HUES6 (cell line): ENCODE results near the gene TRIM10.
"Not testable (repeated sequence)": the region's sequence is repeated elsewhere in the genome, so short reads cannot be mapped to it uniquely, and the experiment has no call there.

Experiments
- H3K27ac ChIP-seq: 2 replicates; pipeline ENCODE4 v1.7.0; 2013; ENCODE audit warnings: low read depth, mild to moderate bottlenecking, low read length, inconsistent platforms
- H3K27me3 ChIP-seq: 2 replicates; pipeline ENCODE4 v1.6.1; 2013; ENCODE audit warnings: low read length; ENCODE audit not compliant: control insufficient read depth, insufficient read depth
- H3K36me3 ChIP-seq: 2 replicates; pipeline ENCODE4 v1.6.1; 2013; ENCODE audit warnings: low read length; ENCODE audit not compliant: control insufficient read depth, insufficient read depth
- H3K4me1 ChIP-seq: 2 replicates; pipeline ENCODE4 v1.6.1; 2013; ENCODE audit warnings: low read length; ENCODE audit not compliant: control insufficient read depth, insufficient read depth
- H3K4me3 ChIP-seq: 2 replicates; pipeline ENCODE4 v1.5.1; 2013; ENCODE audit warnings: low read depth, low read length
- H3K9ac ChIP-seq: one replicate; pipeline ENCODE4 v1.6.1; 2013; ENCODE audit warnings: mild to moderate bottlenecking, low read length
- H3K9me3 ChIP-seq: 2 replicates; pipeline ENCODE4 v1.6.1; 2013; ENCODE audit warnings: low read depth, low read length; ENCODE audit not compliant: control insufficient read depth, insufficient read depth

TRIM10 gene

DNA sequence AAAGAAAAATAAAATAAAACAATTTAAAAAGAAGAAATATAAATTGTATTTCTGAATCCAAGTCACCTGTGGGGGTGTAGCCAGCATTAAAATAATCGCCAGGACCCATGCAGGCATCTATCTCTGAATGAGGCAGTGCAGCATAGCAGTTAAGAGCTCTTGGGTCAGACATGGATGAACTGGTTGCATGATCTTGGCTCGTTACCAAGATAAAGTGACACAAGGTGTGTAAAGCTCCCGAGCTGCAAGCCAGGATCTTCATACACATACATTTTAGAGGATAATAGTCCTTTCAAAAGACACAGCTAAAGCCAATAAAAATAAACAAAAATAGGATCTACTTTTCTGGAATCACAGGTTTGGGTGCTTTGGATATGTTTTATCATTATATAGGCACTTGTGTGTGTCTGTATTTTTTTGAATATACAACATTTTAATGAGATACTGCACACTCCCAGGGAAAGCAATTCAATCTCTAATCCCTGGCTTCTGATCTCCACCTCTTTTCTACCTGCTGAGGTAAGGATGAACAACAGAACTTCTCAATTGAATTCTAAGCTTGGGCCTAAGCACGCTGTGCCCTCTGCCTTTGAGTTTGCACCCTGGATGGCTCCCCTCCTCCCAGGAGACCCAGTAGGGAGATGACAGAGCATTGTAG, 8.9 kb downstream of the TRIM10 start:
- no peaks in the 10 kb centered on the region for H3K36me3 ChIP-seq
- no peak overlapping the region for H3K4me3 ChIP-seq
- H3K9me3 ChIP-seq: no peaks in the 10 kb centered on the region
- H3K4me1 ChIP-seq: no peaks in the 10 kb centered on the region
- H3K9ac ChIP-seq: no peak overlapping the region
- peaks cover 18% of the 10 kb centered on the region for H3K27me3 ChIP-seq
- H3K27ac ChIP-seq: no peak overlapping the region

DNA sequence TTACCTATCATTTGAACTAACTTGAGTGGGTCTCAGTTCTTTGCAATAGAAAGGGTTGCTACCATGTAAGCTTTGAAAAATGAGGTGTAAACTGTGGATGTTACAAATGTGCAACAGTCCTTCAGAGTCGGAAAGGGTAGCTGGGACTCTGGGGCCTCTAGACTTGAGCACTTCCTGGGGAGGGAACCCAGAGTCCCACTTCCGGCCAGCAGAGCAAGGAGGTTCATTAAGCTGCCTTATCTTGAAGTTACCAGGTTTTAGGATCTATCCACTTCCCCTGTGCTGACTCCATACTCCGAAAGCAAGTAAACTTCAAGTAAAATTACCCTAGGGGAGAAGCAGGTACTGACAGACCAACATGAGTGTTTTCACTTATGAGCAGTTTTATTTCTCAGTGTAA, 9.4 kb downstream of the TRIM10 start:
- H3K9me3 ChIP-seq: no peaks in the 10 kb centered on the region
- H3K36me3 ChIP-seq: no peaks in the 10 kb centered on the region
- no peaks in the 10 kb centered on the region for H3K4me1 ChIP-seq
- H3K4me3 ChIP-seq: no peak overlapping the region
- H3K27me3 ChIP-seq: peaks cover 18% of the 10 kb centered on the region
- H3K9ac ChIP-seq: no peak overlapping the region
- no peak overlapping the region for H3K27ac ChIP-seq

DNA sequence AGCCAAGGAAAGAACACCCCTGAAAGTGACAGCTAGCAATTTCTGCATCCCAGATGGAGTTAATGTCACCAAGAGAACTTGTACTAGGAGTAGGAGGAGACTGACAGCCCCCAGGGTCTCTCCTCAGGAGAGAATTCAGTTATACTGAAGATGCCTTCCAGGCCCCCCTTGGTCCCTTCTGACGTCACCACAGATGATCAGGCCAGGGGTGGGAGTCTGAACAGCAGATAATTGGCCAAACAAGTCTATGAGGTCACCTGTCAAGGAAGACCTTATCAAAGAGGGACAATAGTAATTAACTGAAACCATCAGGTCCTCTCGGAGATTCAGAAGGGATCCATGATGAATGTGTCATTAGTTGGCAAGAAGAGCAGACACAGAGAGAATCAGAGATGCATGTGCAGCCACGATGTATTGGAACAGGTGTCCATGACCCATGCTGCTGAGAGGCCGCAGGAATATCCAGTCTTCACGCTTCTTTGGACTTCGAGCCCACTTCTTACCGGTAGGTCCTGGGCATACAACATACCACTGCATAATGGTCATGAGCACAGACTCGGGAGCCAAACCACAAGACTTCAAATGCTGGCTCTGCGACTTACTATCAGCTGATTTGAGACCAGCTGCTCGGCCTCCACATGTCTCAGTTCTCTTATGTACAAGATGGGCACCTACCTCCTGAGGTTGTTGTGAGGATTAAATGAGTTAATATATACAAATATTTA, 10.2 kb downstream of the TRIM10 start:
- peaks cover 2% of the 10 kb centered on the region; the same call in 1 of the 2 replicates for H3K4me1 ChIP-seq
- no peaks in the 10 kb centered on the region for H3K9me3 ChIP-seq
- H3K9ac ChIP-seq: no peak overlapping the region
- H3K36me3 ChIP-seq: no peaks in the 10 kb centered on the region
- H3K4me3 ChIP-seq: no peak overlapping the region
- no peak overlapping the region for H3K27ac ChIP-seq
- H3K27me3 ChIP-seq: peaks cover 18% of the 10 kb centered on the region

DNA sequence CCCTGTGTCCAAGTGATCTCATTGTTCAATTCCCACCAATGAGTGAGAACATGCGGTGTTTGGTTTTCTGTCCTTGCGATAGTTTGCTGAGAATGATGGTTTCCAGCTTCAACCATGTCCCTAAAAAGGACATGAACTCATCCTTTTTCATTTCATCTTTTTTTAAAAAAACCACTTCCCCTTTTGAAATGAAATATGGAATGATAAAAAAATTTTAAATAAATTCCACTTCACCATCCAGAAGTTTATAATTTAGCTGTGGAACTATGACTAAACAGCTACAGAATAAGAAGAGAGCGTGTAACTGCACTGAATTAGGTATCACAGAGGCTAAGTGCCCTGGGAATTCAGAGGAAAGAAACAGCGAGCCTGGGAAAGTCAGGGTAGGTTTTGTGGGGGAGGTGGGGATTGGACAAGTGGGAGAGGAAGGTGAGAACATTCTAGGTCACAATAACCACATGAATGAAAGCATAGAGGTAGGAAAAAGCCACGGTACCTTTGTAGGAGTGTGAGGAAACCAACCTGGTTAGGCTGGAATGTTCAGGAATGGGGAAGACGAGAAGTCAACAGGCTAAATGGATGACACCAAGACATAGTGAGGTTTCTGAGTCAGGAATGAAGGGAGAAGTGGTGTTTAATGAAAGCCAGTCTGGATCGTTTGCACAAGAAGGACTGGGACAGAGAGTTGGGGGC, 11.0 kb downstream of the TRIM10 start:
- no peak overlapping the region for H3K9ac ChIP-seq
- peaks cover 18% of the 10 kb centered on the region for H3K27me3 ChIP-seq
- no peaks in the 10 kb centered on the region for H3K9me3 ChIP-seq
- peaks cover 3% of the 10 kb centered on the region; the same call in 1 of the 2 replicates for H3K4me1 ChIP-seq
- H3K27ac ChIP-seq: no peak overlapping the region
- H3K36me3 ChIP-seq: no peaks in the 10 kb centered on the region
- H3K4me3 ChIP-seq: no peak overlapping the region

DNA sequence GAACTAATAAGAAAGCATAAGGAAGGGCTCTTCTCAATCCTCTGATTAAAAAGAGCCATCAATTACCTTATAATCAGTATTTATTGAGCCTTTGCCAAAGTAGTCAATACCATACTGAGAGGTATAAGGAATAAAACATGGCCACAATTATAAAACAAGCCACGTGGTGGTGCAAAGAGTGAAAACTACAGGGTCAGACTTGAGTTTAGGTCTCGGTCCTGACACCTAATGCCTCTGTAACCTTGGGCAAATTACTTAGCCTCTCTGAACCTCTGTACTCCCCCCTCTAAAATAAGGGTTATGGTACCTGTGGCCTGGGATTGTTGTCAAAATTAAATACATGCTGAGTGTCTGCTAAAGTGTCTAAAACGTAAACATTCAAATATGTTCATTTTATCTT, 11.8 kb downstream of the TRIM10 start:
- peaks cover 3% of the 10 kb centered on the region; the same call in 1 of the 2 replicates for H3K4me1 ChIP-seq
- no peak overlapping the region for H3K9ac ChIP-seq
- peaks cover 15% of the 10 kb centered on the region for H3K27me3 ChIP-seq
- H3K27ac ChIP-seq: no peak overlapping the region
- H3K9me3 ChIP-seq: no peaks in the 10 kb centered on the region
- H3K36me3 ChIP-seq: no peaks in the 10 kb centered on the region
- H3K4me3 ChIP-seq: no peak overlapping the region

DNA sequence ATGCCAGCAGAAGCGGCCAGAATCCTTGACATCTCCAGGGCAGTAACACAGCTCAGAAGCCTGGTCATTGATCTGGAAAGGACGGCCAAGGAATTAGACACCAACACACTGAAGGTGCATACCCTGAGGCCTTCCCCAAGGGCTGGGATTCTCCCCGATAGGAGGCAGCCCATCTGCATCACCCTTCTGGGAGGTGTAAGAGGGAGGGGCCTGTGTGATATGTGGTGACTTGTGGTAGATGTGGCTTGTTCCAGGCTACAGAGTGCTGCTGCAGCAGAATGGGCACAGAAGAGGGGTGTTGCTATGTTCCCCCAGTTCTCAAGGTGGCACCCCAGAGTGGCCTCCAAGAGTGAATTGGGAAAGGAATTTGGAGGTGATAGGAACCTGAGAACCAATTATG, 13.9 kb downstream of the TRIM10 start:
- Histone ChIP-seq H3K27ac (no peak overlapping the region), H3K4me1 (peaks cover 3% of the 10 kb centered on the region; the same call in 1 of the 2 replicates), H3K4me3 (no peak overlapping the region), H3K9ac (no peak overlapping the region), H3K36me3 (no peaks in the 10 kb centered on the region), H3K9me3 (no peaks in the 10 kb centered on the region), H3K27me3 (peaks cover 4% of the 10 kb centered on the region; the same call in 1 of the 2 replicates)

DNA sequence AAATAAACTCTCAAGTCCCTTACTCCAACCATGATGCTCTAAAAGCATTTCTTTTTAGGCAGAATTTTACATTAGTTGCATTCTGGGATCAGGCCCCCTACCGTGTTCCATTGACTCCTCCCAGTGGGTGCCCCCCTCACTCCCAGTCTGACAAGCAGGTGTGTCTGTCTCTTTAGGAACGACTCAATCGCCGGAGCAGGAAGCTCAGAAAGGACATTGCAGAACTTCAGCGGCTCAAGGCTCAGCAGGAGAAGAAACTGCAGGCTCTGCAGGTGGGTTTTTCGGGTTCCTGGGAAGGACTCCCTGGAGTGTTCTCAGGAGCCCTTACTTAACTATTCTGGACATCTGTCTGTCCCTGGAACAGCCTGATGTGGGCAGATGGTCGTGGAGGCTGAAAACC, 15.2 kb downstream of the TRIM10 start:
- no peak overlapping the region for H3K4me3 ChIP-seq
- peaks cover 4% of the 10 kb centered on the region; the same call in 1 of the 2 replicates for H3K27me3 ChIP-seq
- H3K9ac ChIP-seq: no peak overlapping the region
- H3K36me3 ChIP-seq: no peaks in the 10 kb centered on the region
- no peaks in the 10 kb centered on the region for H3K9me3 ChIP-seq
- no peak overlapping the region for H3K27ac ChIP-seq
- H3K4me1 ChIP-seq: peaks cover 3% of the 10 kb centered on the region; the same call in 1 of the 2 replicates

DNA sequence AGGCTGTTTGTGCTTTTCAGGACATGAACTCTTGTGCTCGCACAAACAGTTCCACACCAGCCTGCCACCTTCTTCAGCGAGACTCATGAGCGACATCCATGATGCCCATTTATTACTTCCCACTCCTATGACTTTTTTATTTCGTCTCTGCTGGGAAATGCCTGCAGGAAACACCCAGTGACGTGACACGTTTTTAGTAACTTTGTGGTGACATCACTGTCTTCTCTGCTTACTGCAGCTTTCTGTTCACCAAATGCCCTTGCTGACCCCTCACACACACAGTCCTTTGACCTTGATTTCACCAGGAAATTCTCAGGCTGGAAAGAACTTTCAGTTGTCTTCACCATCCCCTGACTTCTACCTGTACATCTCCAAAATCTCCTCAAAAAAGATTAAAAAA, 16.2 kb downstream of the TRIM10 start:
- no peak overlapping the region for H3K9ac ChIP-seq
- H3K27ac ChIP-seq: no peak overlapping the region
- H3K4me1 ChIP-seq: peaks cover 3% of the 10 kb centered on the region; the same call in 1 of the 2 replicates
- peaks cover 4% of the 10 kb centered on the region; the same call in 1 of the 2 replicates for H3K27me3 ChIP-seq
- no peaks in the 10 kb centered on the region for H3K9me3 ChIP-seq
- H3K4me3 ChIP-seq: no peak overlapping the region
- no peaks in the 10 kb centered on the region for H3K36me3 ChIP-seq

DNA sequence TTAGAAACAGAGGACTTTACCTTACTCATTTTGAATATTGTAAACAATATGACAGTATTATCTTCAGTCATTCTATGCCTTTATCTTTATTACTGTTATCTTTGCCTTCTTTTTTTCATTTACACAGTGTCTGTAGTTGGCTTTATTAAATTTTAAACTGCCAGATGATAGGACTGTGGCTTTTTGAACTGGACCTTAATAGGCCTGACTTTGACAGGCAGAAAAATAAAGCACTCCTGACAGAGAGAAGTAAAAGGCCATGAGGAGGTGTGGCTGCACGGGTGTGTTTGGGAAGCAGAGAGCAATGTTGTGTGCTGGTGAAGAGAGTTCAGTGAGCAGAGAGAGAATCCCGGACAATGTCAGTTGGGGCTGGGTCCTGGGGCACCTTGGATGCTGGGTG, 17.2 kb downstream of the TRIM10 start:
- Histone ChIP-seq H3K4me1 (peaks cover 3% of the 10 kb centered on the region; the same call in 1 of the 2 replicates), H3K9me3 (no peaks in the 10 kb centered on the region), H3K36me3 (no peaks in the 10 kb centered on the region), H3K27ac (no peak overlapping the region), H3K27me3 (peaks cover 4% of the 10 kb centered on the region; the same call in 1 of the 2 replicates), H3K9ac (no peak overlapping the region), H3K4me3 (no peak overlapping the region)

DNA sequence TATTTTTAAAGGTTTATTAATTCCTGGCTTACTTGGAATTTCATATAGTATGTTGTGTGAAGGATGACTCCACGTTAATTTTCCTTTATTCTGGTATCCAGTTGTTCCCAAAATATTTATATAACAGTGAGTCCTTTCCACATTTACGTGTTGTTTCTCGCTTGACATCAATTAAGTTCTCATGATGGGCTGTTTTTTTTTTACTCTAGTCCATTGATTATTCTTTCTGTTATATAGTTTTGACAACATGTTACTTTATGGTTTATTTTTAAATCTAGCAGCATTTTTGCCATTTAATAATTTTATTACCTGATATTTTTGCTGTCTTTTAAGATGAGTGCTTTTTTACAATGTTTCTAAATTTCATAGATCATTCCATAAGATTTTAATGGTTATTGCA, 18.3 kb downstream of the TRIM10 start:
- H3K9ac ChIP-seq: no peak overlapping the region
- no peak overlapping the region for H3K27ac ChIP-seq
- H3K4me3 ChIP-seq: no peak overlapping the region
- no peaks in the 10 kb centered on the region for H3K36me3 ChIP-seq
- H3K9me3 ChIP-seq: no peaks in the 10 kb centered on the region
- H3K27me3 ChIP-seq: peaks cover 4% of the 10 kb centered on the region; the same call in 1 of the 2 replicates
- peaks cover 3% of the 10 kb centered on the region; the same call in 1 of the 2 replicates for H3K4me1 ChIP-seq

DNA sequence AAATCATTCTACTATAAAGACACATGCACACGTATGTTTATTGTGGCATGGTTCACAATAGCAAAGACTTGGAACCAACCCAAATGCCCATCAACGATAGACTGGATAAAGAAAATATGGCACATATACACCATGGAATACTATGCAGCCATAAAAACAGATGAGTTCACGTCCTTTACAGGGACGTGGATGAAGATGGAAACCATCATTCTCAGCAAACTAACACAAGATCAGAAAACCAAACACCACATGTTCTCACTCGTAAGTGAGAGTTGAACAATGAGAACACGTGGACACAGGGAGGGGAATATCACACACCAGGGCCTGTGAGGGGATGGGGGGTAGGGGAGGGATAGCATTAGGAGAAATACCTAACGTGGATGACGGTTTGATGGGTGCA, 20.8 kb downstream of the TRIM10 start:
- H3K27ac ChIP-seq: not testable (repeated sequence)
- peaks cover 12% of the 10 kb centered on the region for H3K27me3 ChIP-seq

More for the DNA sequence above, 20.8 kb downstream of the TRIM10 start:
- H3K9me3 ChIP-seq, H3K9ac ChIP-seq, H3K36me3 ChIP-seq, H3K4me1 ChIP-seq, H3K4me3 ChIP-seq: not testable (repeated sequence)
